HCT116 (cell line): Measurements from ENCODE around the gene SUGP1. TPM values are rescaled to one million over a fixed set of nuclear protein-coding genes. Genes with fewer than 3 reads are reported as not detected.
"Not testable (repeated sequence)": the region's sequence is repeated elsewhere in the genome, so short reads cannot be mapped to it uniquely, and the experiment has no call there.

Source experiments
- ATAC-seq: fragments of 200-7000 bp; cut with Tn5 transposase; 2 replicates; pipeline ENCODE4 v1.9.1; 2020; ENCODE audit warnings: mild to moderate bottlenecking, moderate library complexity
- BruUV-seq: library from RNA; stranded (reverse); fragments of 400-500 nt; replicated peaks from 2 replicates; lab custom pipeline; 2021; lab: Mats Ljungman, UMichigan
- CTCF ChIA-PET: fragments of 300-600 bp; sonication (Branson Sonifier 250); formaldehyde crosslinking; loops from one replicate; lab custom pipeline; 2021; ENCODE audit warnings: antibody characterized with exemption; lab: Charles Lee
- POLR2A ChIA-PET: fragments of 300-600, 350-600 bp; sonication (Branson Sonifier 250); formaldehyde crosslinking; loops from one replicate; lab custom pipeline; 2021; ENCODE audit warnings: antibody characterized with exemption; lab: Charles Lee
- RAD21 ChIA-PET, 2 experiments: fragments of 300-600 bp; sonication (Branson Sonifier 250); formaldehyde crosslinking; loops; one replicate each; lab custom pipeline; 2023; ENCODE audit warnings: low total read pairs in 2 of 2; ENCODE audit not compliant: uncharacterized antibody in 2 of 2, unreplicated experiment in 2 of 2, low non-redundant PET in 1 of 2; lab: Charles Lee
- DNase-seq: peaks from one replicate; pipeline ENCODE4 v3.0.0-alpha.2; 2010; ENCODE audit warnings: low read depth, low spot score
- H2AFZ ChIP-seq: fragments of 200-600 bp; shearing (Covaris generic), sonication (generic); 2 replicates; pipeline ENCODE4 v1.6.1; 2017; ENCODE audit warnings: low read depth, mixed run types, mixed read lengths, antibody characterized with exemption, low read length; ENCODE audit not compliant: poor library complexity, severe bottlenecking
- H3K27ac ChIP-seq: 2 replicates; pipeline ENCODE4 v1.5.1; 2012; ENCODE audit warnings: low read depth, low read length
- H3K27me3 ChIP-seq: fragments of 200-600 bp; sonication (generic); 2 replicates; pipeline ENCODE4 v1.6.1; 2016; ENCODE audit warnings: mixed run types, low read length, mixed read lengths; ENCODE audit not compliant: insufficient read depth
- H3K36me3 ChIP-seq, 2 experiments: fragments of 200-500 bp in 1 of 2; fragments of 200-600 bp in 1 of 2; sonication (Bioruptor generic) in 1 of 2; sonication (generic) in 1 of 2; 2 replicates each; pipeline versions ENCODE4 v1.5.1 to v1.6.1; 2014 to 2016; ENCODE audit warnings: low read length in 2 of 2, inconsistent platforms in 1 of 2, mixed read lengths in 1 of 2, mixed run types in 1 of 2; ENCODE audit not compliant: insufficient read depth in 2 of 2, control insufficient read depth in 1 of 2
- H3K4me1 ChIP-seq, 2 experiments: fragments of 200-600 bp in 1 of 2; sonication (generic) in 1 of 2; 2 replicates each; pipeline versions ENCODE4 v1.5.1 to v1.6.1; 2012 to 2017; ENCODE audit warnings: low read length in 2 of 2, inconsistent platforms in 1 of 2, mild to moderate bottlenecking in 1 of 2, mixed read lengths in 1 of 2, mixed run types in 1 of 2, moderate library complexity in 1 of 2; ENCODE audit not compliant: insufficient read depth in 2 of 2, control insufficient read depth in 1 of 2
- H3K4me2 ChIP-seq: fragments of 200-600 bp; sonication (generic); 2 replicates; pipeline ENCODE4 v1.6.1; 2017; ENCODE audit warnings: mixed run types, low read length, mixed read lengths
- H3K4me3 ChIP-seq, 2 experiments: fragments of 200-600 bp in 1 of 2; sonication (generic) in 1 of 2; replicated peaks in 1 of 2; 2 replicates each; pipeline ENCODE4 v1.5.1; 2011 to 2016; ENCODE audit warnings: low read length in 2 of 2, control low read depth in 1 of 2, low read depth in 1 of 2, mild to moderate bottlenecking in 1 of 2, mixed read lengths in 1 of 2, mixed run types in 1 of 2
- H3K79me2 ChIP-seq: fragments of 200-600 bp; sonication (generic); 2 replicates; pipeline ENCODE4 v1.6.1; 2017; ENCODE audit warnings: mild to moderate bottlenecking, mixed run types, low read length, moderate library complexity, mixed read lengths; ENCODE audit not compliant: insufficient read depth
- H3K9ac ChIP-seq: fragments of 200-600 bp; sonication (generic); 2 replicates; pipeline ENCODE4 v1.6.1; 2016; ENCODE audit warnings: low read length, mixed read lengths
- H3K9me2 ChIP-seq: fragments of 200-600 bp; sonication (generic), shearing (Covaris generic); 2 replicates; pipeline ENCODE4 v1.6.1; 2017; ENCODE audit warnings: mixed run types, mild to moderate bottlenecking, moderate library complexity; ENCODE audit not compliant: insufficient read depth
- H3K9me3 ChIP-seq, 2 experiments: fragments of 200-500 bp in 1 of 2; fragments of 200-600 bp in 1 of 2; sonication (Bioruptor generic) in 1 of 2; sonication (generic) in 1 of 2; 2 replicates each; pipeline ENCODE4 v1.6.1; 2014 to 2017; ENCODE audit warnings: low read length in 2 of 2, mixed read lengths in 2 of 2, inconsistent platforms in 1 of 2, low read depth in 1 of 2, mild to moderate bottlenecking in 1 of 2, mixed run types in 1 of 2, moderate library complexity in 1 of 2; ENCODE audit not compliant: control insufficient read depth in 1 of 2, insufficient read depth in 1 of 2
- H4K20me1 ChIP-seq: fragments of 200-600 bp; sonication (generic), shearing (Covaris generic); 2 replicates; pipeline ENCODE4 v1.6.1; 2017; ENCODE audit warnings: mixed run types, mild to moderate bottlenecking, moderate library complexity; ENCODE audit not compliant: insufficient read depth
- CBX3 ChIP-seq: IDR thresholded peaks from 2 replicates; pipeline ENCODE4 v1.6.1; 2012; ENCODE audit warnings: low read depth
- FOSL1 ChIP-seq: IDR thresholded peaks from 2 replicates; pipeline ENCODE4 v1.6.1; 2012; ENCODE audit warnings: low read depth
- POLR2AphosphoS5 ChIP-seq: IDR thresholded peaks from 2 replicates; pipeline ENCODE4 v1.6.1; 2011; ENCODE audit warnings: mild to moderate bottlenecking, low read depth, low read length, moderate library complexity
- RAD21 ChIP-seq: IDR thresholded peaks from 2 replicates; pipeline ENCODE4 v1.6.1; 2012; ENCODE audit warnings: low read depth, mild to moderate bottlenecking
- SIN3A ChIP-seq: IDR thresholded peaks from 2 replicates; pipeline ENCODE4 v1.6.1; 2012; ENCODE audit warnings: low read depth
- TCF7L2 ChIP-seq: IDR thresholded peaks from 2 replicates; pipeline ENCODE4 v1.7.0; 2011; ENCODE audit warnings: borderline replicate concordance, inconsistent platforms; ENCODE audit not compliant: insufficient read depth, insufficient read length; ENCODE audit errors: extremely low read depth
- ZFX ChIP-seq: fragments of 450-650 bp; IDR thresholded peaks from 2 replicates; pipeline ENCODE4 v1.6.1; 2017
- ZNF274 ChIP-seq: fragments of 200-500 bp; sonication (Bioruptor generic); IDR thresholded peaks from 2 replicates; pipeline ENCODE4 v1.6.1; 2014; ENCODE audit warnings: mild to moderate bottlenecking, low read depth, low read length, inconsistent platforms
- intact Hi-C: fragments of 100-400 bp; cut with micrococcal nuclease; formaldehyde crosslinking; loops from 2 replicates; pipeline ENCODE4 v1.10.0; 2022
- total RNA-seq: library from RNA; stranded (reverse); gene quantifications from one replicate; pipeline ENCODE4 v1.2.1, GENCODE V29; 2021; ENCODE audit not compliant: unreplicated experiment

SUGP1 gene
- total RNA-seq, 1 experiment from 2014 or later = 47.6 TPM

GRCh38 chr19:19352823-19353222, 32.5 kb upstream of the SUGP1 start:
- ChIA-PET CTCF (interaction anchor here (2.2 kb wide), 1 partner anchor 10 kb away, joined by 5 read pairs; no protein-coding TSS in a partner anchor), POLR2A (no interaction called here)
- H4K20me1 ChIP-seq = no peaks in the 10 kb centered on the region

GRCh38 chr19:19350756-19351155, 30.4 kb upstream of the SUGP1 start:
- H3K4me1 ChIP-seq, H3K4me3 ChIP-seq, H3K9me2 ChIP-seq, H3K79me2 ChIP-seq, H3K27ac ChIP-seq, RAD21 ChIA-PET, intact Hi-C loops, POLR2A ChIA-PET, DNase-seq, H3K9ac ChIP-seq, ATAC-seq, H4K20me1 ChIP-seq, H3K9me3 ChIP-seq, H3K27me3 ChIP-seq, BruUV-seq, H2AFZ ChIP-seq, H3K4me2 ChIP-seq: not testable (repeated sequence)
- peaks cover 2 to 13% of the 10 kb centered on the region in 2 experiments; a peak in 2 of 4 replicates for H3K36me3 ChIP-seq
- CTCF ChIA-PET = interaction anchor here (0.8 kb wide), 1 partner anchor 8 kb away, joined by 3 read pairs; no protein-coding TSS in a partner anchor

More at GRCh38 chr19:19352823-19353222, 32.5 kb upstream of the SUGP1 start:
- Histone ChIP-seq H2AFZ (no peak overlapping the region), H3K27me3 (no peaks in the 10 kb centered on the region), H3K4me3 (no peak overlapping the region), H3K36me3 (peaks cover 0 to 4% of the 10 kb centered on the region in 2 experiments; a peak in 2 of 4 replicates), H3K4me1 (no peaks in the 10 kb centered on the region), H3K79me2 (no peaks in the 10 kb centered on the region), H3K9me3 (no peaks in the 10 kb centered on the region), H3K27ac (no peak overlapping the region), H3K9ac (no peak overlapping the region), H3K9me2 (no peaks in the 10 kb centered on the region), H3K4me2 (no peak overlapping the region)
- no peak; the same call in 1 of the 2 replicates for ATAC-seq
- no peak for DNase-seq
- intact Hi-C loops = no loop called here
- RAD21 ChIA-PET = no interaction called here
- BruUV-seq = no TSS peak
- TF ChIP-seq CBX3 = no peak

- intact Hi-C loops = loop anchor here (10.0 kb wide), 1 partner anchor 305 kb away; no protein-coding TSS in a partner anchor
- Histone ChIP-seq H3K4me3 (no peak overlapping the region), H2AFZ (no peak overlapping the region), H3K4me2 (no peak overlapping the region), H3K9me3 (no peaks in the 10 kb centered on the region), H3K79me2 (no peaks in the 10 kb centered on the region), H3K9ac (no peak overlapping the region), H3K27me3 (no peaks in the 10 kb centered on the region), H3K36me3 (peaks cover 9 to 21% of the 10 kb centered on the region in 2 experiments; a peak in 3 of 4 replicates), H3K27ac (no peak overlapping the region), H4K20me1 (no peaks in the 10 kb centered on the region), H3K9me2 (no peaks in the 10 kb centered on the region), H3K4me1 (no peaks in the 10 kb centered on the region)
- DNase-seq (no peak), ATAC-seq (no peak)
- RAD21 ChIA-PET = no interaction called here
- no peak for TF ChIP-seq ZFX
- TF ChIP-seq CBX3 = no peak
- TF ChIP-seq TCF7L2 = no peak
- TF ChIP-seq ZNF274 = no peak
- TF ChIP-seq POLR2AphosphoS5 = no peak
- TF ChIP-seq SIN3A = no peak
- TF ChIP-seq FOSL1 = no peak
- TF ChIP-seq RAD21 = no peak
- POLR2A ChIA-PET = no interaction called here
- CTCF ChIA-PET = no interaction called here
- BruUV-seq = no TSS peak
Measured at GRCh38 chr19:19349365-19349764, 29.1 kb upstream of the SUGP1 start.
